HG02852 (cell line): ENCODE results near the gene SHISA6.

Source experiments
- ATAC-seq: cut with Tn5 transposase; IDR thresholded peaks from one replicate; pipeline ENCODE4 v1.9.1; 2021; ENCODE audit warnings: mild to moderate bottlenecking, moderate library complexity; ENCODE audit not compliant: unreplicated experiment

The SHISA6 gene

GRCh38 chr17:11240841-11241610 is at the start of gene SHISA6:
Gene SHISA6 (plus strand): TSS chr17:11241213.
- no peak for ATAC-seq

GRCh38 chr17:11195801-11196200 is 45.2 kb upstream of the SHISA6 start:
- no peak for ATAC-seq

GRCh38 chr17:11204991-11205390 is 36.0 kb upstream of the SHISA6 start:
- ATAC-seq: no peak

GRCh38 chr17:11205659-11206058 is 35.4 kb upstream of the SHISA6 start:
- no peak for ATAC-seq

GRCh38 chr17:11209906-11210305 is 31.1 kb upstream of the SHISA6 start:
- ATAC-seq: no peak

GRCh38 chr17:11212792-11213191 is 28.2 kb upstream of the SHISA6 start:
- ATAC-seq: no peak

- no peak for ATAC-seq
These were observed 24.0 kb upstream of the SHISA6 start for GRCh38 chr17:11216976-11217375.

- ATAC-seq: no peak
These were observed 19.8 kb upstream of the SHISA6 start for GRCh38 chr17:11221196-11221595.

GRCh38 chr17:11221721-11222120 is 19.3 kb upstream of the SHISA6 start:
- no peak for ATAC-seq

- ATAC-seq: no peak
These were observed 2.3 kb upstream of the SHISA6 start for GRCh38 chr17:11238705-11239104.

GRCh38 chr17:11239379-11239970 is 1.5 kb upstream of the SHISA6 start:
- no peak for ATAC-seq

GRCh38 chr17:11240041-11240840 is 772 bp upstream of the SHISA6 start:
- no peak for ATAC-seq

GRCh38 chr17:11241611-11242226 is 706 bp downstream of the SHISA6 start:
- ATAC-seq: no peak

- no peak for ATAC-seq
These were observed 1.4 kb downstream of the SHISA6 start for GRCh38 chr17:11242411-11242810.

GRCh38 chr17:11244776-11245175 is 3.8 kb downstream of the SHISA6 start:
- no peak for ATAC-seq

- ATAC-seq: no peak
These were observed 4.2 kb downstream of the SHISA6 start for GRCh38 chr17:11245187-11245586.

- ATAC-seq: no peak
These were observed 4.8 kb downstream of the SHISA6 start for GRCh38 chr17:11245791-11246190.

GRCh38 chr17:11250161-11250560 is 9.1 kb downstream of the SHISA6 start:
- ATAC-seq: no peak

- no peak for ATAC-seq
These were observed 10.6 kb downstream of the SHISA6 start for GRCh38 chr17:11251561-11252107.

- ATAC-seq: no peak
These were observed 11.1 kb downstream of the SHISA6 start for GRCh38 chr17:11252146-11252545.

GRCh38 chr17:11256877-11257276 is 15.9 kb downstream of the SHISA6 start:
- no peak for ATAC-seq
